ENCODE results near the gene UBAP1. TPM values are rescaled to one million over a fixed set of nuclear protein-coding genes. Genes with fewer than 3 reads are reported as not detected.
"Not testable (repeated sequence)": the region's sequence is repeated elsewhere in the genome, so short reads cannot be mapped to it uniquely, and the experiment has no call there.

Gene UBAP1
- total and polyA plus RNA-seq, 5 donors: 31.2 to 51.1 (median 46.3) TPM

GRCh38 chr9:34262971-34263370, 84.1 kb downstream of the UBAP1 start:
- intact Hi-C loops (cut with DNase I): no loop called here
- DNase-seq: no peak
- H3K27ac ChIP-seq (ENCODE audit: low read length): no peak overlapping the region
- H3K4me3 ChIP-seq (ENCODE audit: low read length): no peak overlapping the region
- H3K9me3 ChIP-seq (ENCODE audit: control insufficient read depth, low read length): no peaks in the 10 kb centered on the region
- H3K4me1 ChIP-seq (ENCODE audit: control insufficient read depth, insufficient read depth, low read length): no peaks in the 10 kb centered on the region
- 93% methylated on average over 3 of the region's 3 CpGs for WGBS
- no peak for ATAC-seq
- no peaks in the 10 kb centered on the region for H3K27me3 ChIP-seq (ENCODE audit: control insufficient read depth, insufficient read depth)

GRCh38 chr9:34267660-34268059, 88.8 kb downstream of the UBAP1 start:
- DNase-seq (no peak), ATAC-seq (no peak)
- no peak overlapping the region for H3K4me3 ChIP-seq (ENCODE audit: low read length)
- no peaks in the 10 kb centered on the region for H3K9me3 ChIP-seq (ENCODE audit: control insufficient read depth, low read length)
- intact Hi-C loops (cut with DNase I): no loop called here
- no peaks in the 10 kb centered on the region for H3K4me1 ChIP-seq (ENCODE audit: control insufficient read depth, insufficient read depth, low read length)
- no peak overlapping the region for H3K27ac ChIP-seq (ENCODE audit: low read length)
- H3K27me3 ChIP-seq (ENCODE audit: control insufficient read depth, insufficient read depth): no peaks in the 10 kb centered on the region
- WGBS: 84% methylated on average over 1 of the region's 1 CpG

- ATAC-seq (no peak), DNase-seq (no peak)
- H3K27ac ChIP-seq (ENCODE audit: low read length): no peak overlapping the region
- H3K9me3 ChIP-seq (ENCODE audit: control insufficient read depth, low read length): no peaks in the 10 kb centered on the region
- H3K4me3 ChIP-seq (ENCODE audit: low read length): no peak overlapping the region
- WGBS: 80% methylated on average over 5 of the region's 5 CpGs
- intact Hi-C loops (cut with DNase I): no loop called here
- H3K4me1 ChIP-seq (ENCODE audit: control insufficient read depth, insufficient read depth, low read length): no peaks in the 10 kb centered on the region
- H3K27me3 ChIP-seq (ENCODE audit: control insufficient read depth, insufficient read depth): no peaks in the 10 kb centered on the region
These were observed 92.6 kb downstream of the UBAP1 start for GRCh38 chr9:34271265-34272006.

GRCh38 chr9:34272101-34272541, 93.3 kb downstream of the UBAP1 start:
- no peak overlapping the region for H3K27ac ChIP-seq (ENCODE audit: low read length)

GRCh38 chr9:34273588-34273987, 94.7 kb downstream of the UBAP1 start:
- DNase-seq; intact Hi-C loops (cut with DNase I); H3K27me3 ChIP-seq (ENCODE audit: control insufficient read depth, insufficient read depth); ATAC-seq; H3K9me3 ChIP-seq (ENCODE audit: control insufficient read depth, low read length); H3K4me1 ChIP-seq (ENCODE audit: control insufficient read depth, insufficient read depth, low read length); H3K4me3 ChIP-seq (ENCODE audit: low read length); H3K27ac ChIP-seq (ENCODE audit: low read length): not testable (repeated sequence)
- no CpG with 5 or more reads among the region's 2 CpGs for WGBS

More at GRCh38 chr9:34272101-34272541, 93.3 kb downstream of the UBAP1 start:
- WGBS: 77% methylated on average over 3 of the region's 3 CpGs
- no peaks in the 10 kb centered on the region for H3K9me3 ChIP-seq (ENCODE audit: control insufficient read depth, low read length)
- H3K4me3 ChIP-seq (ENCODE audit: low read length): no peak overlapping the region
- H3K27me3 ChIP-seq (ENCODE audit: control insufficient read depth, insufficient read depth): no peaks in the 10 kb centered on the region
- no peaks in the 10 kb centered on the region for H3K4me1 ChIP-seq (ENCODE audit: control insufficient read depth, insufficient read depth, low read length)
- no peak for ATAC-seq
- no peak for DNase-seq
- intact Hi-C loops (cut with DNase I): no loop called here

DNA sequence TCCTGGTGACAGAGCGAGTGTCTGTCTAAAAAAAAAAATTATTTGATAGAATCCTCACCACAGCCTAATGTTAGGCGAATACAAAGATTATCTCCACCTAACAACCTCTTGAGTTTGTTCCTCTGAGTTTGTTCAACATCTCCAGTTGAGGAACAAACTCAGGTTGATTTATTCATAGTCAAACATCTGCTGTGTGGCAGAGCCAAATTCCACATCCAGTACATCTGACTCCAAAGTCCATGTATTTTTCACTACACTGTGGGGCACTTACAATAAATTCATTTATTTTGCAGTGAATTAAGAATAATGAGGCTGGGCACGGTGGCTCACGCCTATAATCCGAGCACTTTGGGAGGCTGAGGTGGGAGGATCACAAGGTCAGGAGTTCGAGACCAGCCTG, 97.0 kb downstream of the UBAP1 start:
- ATAC-seq (no peak), DNase-seq (no peak)
- 95% methylated on average over 6 of the region's 6 CpGs for WGBS
- no peaks in the 10 kb centered on the region for H3K9me3 ChIP-seq (ENCODE audit: control insufficient read depth, low read length)
- intact Hi-C loops (cut with DNase I): no loop called here
- no peak overlapping the region for H3K27ac ChIP-seq (ENCODE audit: low read length)
- no peaks in the 10 kb centered on the region for H3K27me3 ChIP-seq (ENCODE audit: control insufficient read depth, insufficient read depth)
- H3K4me1 ChIP-seq (ENCODE audit: control insufficient read depth, insufficient read depth, low read length): no peaks in the 10 kb centered on the region
- H3K4me3 ChIP-seq (ENCODE audit: low read length): no peak overlapping the region

- Histone ChIP-seq H3K4me1 (ENCODE audit: control insufficient read depth, insufficient read depth, low read length) (no peaks in the 10 kb centered on the region), H3K4me3 (ENCODE audit: low read length) (no peak overlapping the region), H3K9me3 (ENCODE audit: control insufficient read depth, low read length) (no peaks in the 10 kb centered on the region), H3K27me3 (ENCODE audit: control insufficient read depth, insufficient read depth) (no peaks in the 10 kb centered on the region), H3K27ac (ENCODE audit: low read length) (no peak overlapping the region)
- intact Hi-C loops (cut with DNase I): no loop called here
- no peak for ATAC-seq
- no peak for DNase-seq
- 91% methylated on average over 3 of the region's 3 CpGs for WGBS
These were observed 97.9 kb downstream of the UBAP1 start for GRCh38 chr9:34276772-34277171.

GRCh38 chr9:34279411-34279810, 100.6 kb downstream of the UBAP1 start:
- no peaks in the 10 kb centered on the region for H3K4me1 ChIP-seq (ENCODE audit: control insufficient read depth, insufficient read depth, low read length)
- no peaks in the 10 kb centered on the region for H3K9me3 ChIP-seq (ENCODE audit: control insufficient read depth, low read length)
- no peaks in the 10 kb centered on the region for H3K27me3 ChIP-seq (ENCODE audit: control insufficient read depth, insufficient read depth)
- intact Hi-C loops (cut with DNase I): no loop called here
- DNase-seq (no peak), ATAC-seq (peak in 1 of 2 donors; percentile 43)
- WGBS: 68% methylated on average over 3 of the region's 3 CpGs
- H3K4me3 ChIP-seq (ENCODE audit: low read length): no peak overlapping the region
- H3K27ac ChIP-seq (ENCODE audit: low read length): no peak overlapping the region

GRCh38 chr9:34282096-34282495, 103.3 kb downstream of the UBAP1 start:
- WGBS: 81% methylated on average over 1 of the region's 1 CpG
- Histone ChIP-seq H3K9me3 (ENCODE audit: control insufficient read depth, low read length) (no peaks in the 10 kb centered on the region), H3K4me1 (ENCODE audit: control insufficient read depth, insufficient read depth, low read length) (no peaks in the 10 kb centered on the region), H3K4me3 (ENCODE audit: low read length) (no peak overlapping the region), H3K27me3 (ENCODE audit: control insufficient read depth, insufficient read depth) (no peaks in the 10 kb centered on the region), H3K27ac (ENCODE audit: low read length) (no peak overlapping the region)
- DNase-seq (no peak), ATAC-seq (no peak)
- intact Hi-C loops (cut with DNase I): no loop called here

DNA sequence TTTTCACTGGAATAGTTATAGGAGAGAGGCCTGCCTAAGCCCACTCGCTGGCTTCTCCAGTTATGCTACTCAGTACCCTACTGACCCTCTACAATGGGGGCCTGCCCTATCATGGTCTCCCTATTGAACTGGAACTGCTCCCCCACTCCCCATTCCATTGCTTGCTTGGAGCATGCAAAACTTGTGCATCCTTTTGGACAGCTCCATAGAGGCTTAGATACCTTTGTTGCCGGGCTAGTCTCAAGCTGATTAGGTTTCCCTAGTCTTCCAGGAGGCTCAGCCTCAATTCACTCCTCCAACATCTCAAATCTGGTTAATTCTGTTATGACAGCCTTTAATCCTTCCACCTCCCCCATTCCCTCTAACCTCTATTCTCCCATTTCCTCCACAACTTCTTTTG, 110.3 kb downstream of the UBAP1 start:
- Histone ChIP-seq H3K4me3 (ENCODE audit: low read length) (no peak overlapping the region), H3K9me3 (ENCODE audit: control insufficient read depth, low read length) (no peaks in the 10 kb centered on the region), H3K27ac (ENCODE audit: low read length) (no peak overlapping the region), H3K4me1 (ENCODE audit: control insufficient read depth, insufficient read depth, low read length) (no peaks in the 10 kb centered on the region), H3K27me3 (ENCODE audit: control insufficient read depth, insufficient read depth) (no peaks in the 10 kb centered on the region)
- ATAC-seq (no peak), DNase-seq (no peak)
- WGBS: 83% methylated on average over 2 of the region's 2 CpGs
- intact Hi-C loops (cut with DNase I): no loop called here

DNA sequence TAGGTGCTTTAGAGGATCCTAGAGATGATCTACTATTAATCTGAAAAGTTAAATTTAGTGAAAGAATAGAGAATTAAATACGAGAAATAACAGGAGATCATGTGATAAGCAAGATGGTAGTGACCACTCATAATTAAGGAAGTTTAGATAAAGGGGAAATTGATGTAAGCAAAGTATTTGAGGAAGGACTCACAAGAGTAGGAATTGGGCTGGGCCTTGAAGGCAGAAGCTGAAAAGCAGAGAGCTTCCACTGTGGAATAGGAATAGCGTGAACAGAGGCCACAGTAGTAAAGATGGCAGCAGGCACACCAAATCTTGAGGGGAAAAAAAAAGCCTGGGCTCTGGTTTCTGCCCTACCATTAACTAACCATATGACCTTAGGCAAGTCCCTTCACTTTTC, 112.2 kb downstream of the UBAP1 start:
- ATAC-seq (no peak), DNase-seq (no peak)
- intact Hi-C loops (cut with DNase I): no loop called here
- Histone ChIP-seq H3K4me1 (ENCODE audit: control insufficient read depth, insufficient read depth, low read length) (no peaks in the 10 kb centered on the region), H3K4me3 (ENCODE audit: low read length) (no peak overlapping the region), H3K27ac (ENCODE audit: low read length) (no peak overlapping the region), H3K9me3 (ENCODE audit: control insufficient read depth, low read length) (no peaks in the 10 kb centered on the region), H3K27me3 (ENCODE audit: control insufficient read depth, insufficient read depth) (no peaks in the 10 kb centered on the region)
- 76% methylated on average over 2 of the region's 2 CpGs for WGBS

DNA sequence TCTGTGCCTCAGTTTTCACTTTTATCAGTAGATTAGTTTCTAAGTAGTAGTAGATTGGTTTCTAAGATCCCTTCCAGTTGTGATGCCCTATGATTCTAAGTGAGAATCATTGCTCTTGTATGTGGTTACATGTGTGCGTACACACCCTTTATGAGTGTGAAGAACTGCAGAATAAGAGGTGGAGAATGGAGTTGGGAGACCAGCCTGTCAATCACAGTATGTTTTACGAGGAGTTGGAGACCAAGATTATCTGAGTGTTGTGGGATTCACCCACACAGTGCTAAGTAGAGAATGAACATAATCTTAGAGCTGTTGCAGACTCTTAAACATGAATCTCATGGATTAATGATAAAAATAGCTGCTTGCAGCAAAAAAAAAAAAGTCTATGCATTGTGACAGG, 112.6 kb downstream of the UBAP1 start:
- intact Hi-C loops (cut with DNase I): no loop called here
- no peak overlapping the region for H3K27ac ChIP-seq (ENCODE audit: low read length)

More for the DNA sequence above, 112.6 kb downstream of the UBAP1 start:
- no peak for ATAC-seq
- Histone ChIP-seq H3K4me1 (ENCODE audit: control insufficient read depth, insufficient read depth, low read length) (no peaks in the 10 kb centered on the region), H3K27me3 (ENCODE audit: control insufficient read depth, insufficient read depth) (no peaks in the 10 kb centered on the region), H3K9me3 (ENCODE audit: control insufficient read depth, low read length) (no peaks in the 10 kb centered on the region), H3K4me3 (ENCODE audit: low read length) (no peak overlapping the region)
- no peak for DNase-seq
- WGBS: 82% methylated on average over 2 of the region's 2 CpGs
